SH-SY5Y (cell line): Measurements from ENCODE around the gene LAMA5.

Experiments
- GATA2 ChIP-seq: IDR thresholded peaks from 2 replicates; pipeline ENCODE4 v1.6.1; 2011; ENCODE audit warnings: mild to moderate bottlenecking, low read depth, low read length
- GATA3 ChIP-seq: IDR thresholded peaks from 2 replicates; pipeline ENCODE4 v1.6.1; 2011; ENCODE audit warnings: low read depth, mild to moderate bottlenecking, low read length, moderate library complexity

DNA sequence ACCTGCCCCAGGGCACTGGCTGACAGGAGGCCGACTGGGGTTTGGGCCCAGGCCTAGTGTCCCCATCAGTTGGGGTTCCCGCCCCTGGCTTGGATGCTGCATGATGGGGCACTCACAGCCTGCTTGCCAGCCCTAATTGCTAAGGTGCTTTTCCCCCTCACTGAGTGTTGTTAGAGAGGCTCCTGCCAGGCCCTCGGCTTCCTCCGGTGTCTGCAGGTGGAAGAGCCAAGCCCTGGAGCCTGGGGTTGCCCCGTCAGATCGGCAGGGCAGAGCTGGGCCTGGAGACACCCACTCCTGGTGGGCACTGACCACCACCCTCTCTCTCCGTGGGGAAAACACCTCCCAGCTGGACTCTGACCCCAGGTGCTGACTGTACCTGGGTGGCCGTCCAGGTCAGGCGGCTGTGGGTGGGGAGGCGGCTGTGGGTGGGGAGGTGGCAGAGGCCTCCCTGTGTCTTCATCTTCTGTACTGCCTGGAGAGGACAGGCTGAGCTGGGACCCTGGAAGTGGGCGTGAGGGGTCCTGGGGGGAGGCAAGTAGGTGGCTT is 46.0 kb upstream of the LAMA5 start:
- TF ChIP-seq GATA2 (no peak), GATA3 (no peak)
